ENCODE data around the gene GRM7.

Gene GRM7

GRCh38 chr3:7607676-7608075, 746.8 kb downstream of the GRM7 start:
- H3K4me1 ChIP-seq (ENCODE audit: control insufficient read depth, insufficient read depth, low read length) = no peaks in the 10 kb centered on the region
- no peak for TF ChIP-seq ZFHX2 (tag by site-specific recombination; conservative IDR thresholded peaks at IDR 0.05)
- TF ChIP-seq ZNF701 (tag by site-specific recombination; IDR thresholded peaks at IDR 0.05) = no peak
- no peak for TF ChIP-seq ZNF175 (tag by site-specific recombination; IDR thresholded peaks at IDR 0.05)
- TF ChIP-seq REPIN1 (tag by site-specific recombination; IDR thresholded peaks at IDR 0.05; ENCODE audit: low read depth) = no peak
- TF ChIP-seq ZNF514 (tag by site-specific recombination; IDR thresholded peaks at IDR 0.05) = no peak
- TF ChIP-seq ZFP3 (tag by site-specific recombination; IDR thresholded peaks at IDR 0.05; ENCODE audit: low read depth) = no peak
- no peak for TF ChIP-seq ZBTB11 (tag by site-specific recombination; conservative IDR thresholded peaks at IDR 0.05; ENCODE audit: low read depth)
- H3K27ac ChIP-seq (ENCODE audit: extremely low read depth, low read depth, low read length) = no peak overlapping the region
- POLR2A ChIA-PET = interaction anchor here (0.6 kb wide), 1 partner anchor 313 kb away, joined by 3 read pairs; no protein-coding TSS in a partner anchor
- no peaks in the 10 kb centered on the region for H3K36me3 ChIP-seq (ENCODE audit: control insufficient read depth in 2 of 2, insufficient read depth in 1 of 2, low read length in 2 of 2)
- H3K4me3 ChIP-seq (ENCODE audit: low read depth, low read length) = no peak overlapping the region
- CTCF ChIA-PET = no interaction called here
- H3K9me3 ChIP-seq (ENCODE audit: control insufficient read depth, insufficient read depth, low read depth, low read length) = no peaks in the 10 kb centered on the region

GRCh38 chr3:7610634-7611033, 749.7 kb downstream of the GRM7 start:
- Histone ChIP-seq H3K4me3 (ENCODE audit: low read depth, low read length) (no peak overlapping the region), H3K4me1 (ENCODE audit: control insufficient read depth, insufficient read depth, low read length) (no peaks in the 10 kb centered on the region), H3K27ac (ENCODE audit: extremely low read depth, low read depth, low read length) (no peak overlapping the region), H3K36me3 (ENCODE audit: control insufficient read depth in 2 of 2, insufficient read depth in 1 of 2, low read length in 2 of 2) (no peaks in the 10 kb centered on the region), H3K9me3 (ENCODE audit: control insufficient read depth, insufficient read depth, low read depth, low read length) (no peaks in the 10 kb centered on the region)
- ChIA-PET POLR2A (no interaction called here), CTCF (no interaction called here)
- TF ChIP-seq ZNF555 (tag by site-specific recombination; conservative IDR thresholded peaks at IDR 0.05) = no peak
- no peak for TF ChIP-seq BCL6B (tag by site-specific recombination; IDR thresholded peaks at IDR 0.05)
- no peak for TF ChIP-seq WT1 (tag by site-specific recombination; IDR thresholded peaks at IDR 0.05)
- no peak for TF ChIP-seq PRDM2 (tag by site-specific recombination; IDR thresholded peaks at IDR 0.05; ENCODE audit: borderline replicate concordance)
- no peak for TF ChIP-seq INSM2 (tag by site-specific recombination; IDR thresholded peaks at IDR 0.05)
- no peak for TF ChIP-seq ZNF654 (tag by site-specific recombination; IDR thresholded peaks at IDR 0.05; ENCODE audit: low read depth)
- TF ChIP-seq ZNF791 (tag by site-specific recombination; IDR thresholded peaks at IDR 0.05) = no peak
- no peak for TF ChIP-seq TSHZ1 (tag by site-specific recombination; IDR thresholded peaks at IDR 0.05; ENCODE audit: borderline replicate concordance)
